ENCODE measurements around the gene ZBTB7B.
"Not testable (repeated sequence)": the region's sequence is repeated elsewhere in the genome, so short reads cannot be mapped to it uniquely, and the experiment has no call there.

The ZBTB7B gene

GRCh38 chr1:154988058-154988954 is 14.3 kb upstream of the ZBTB7B start:
- no peak for DNase-seq (ENCODE audit: low read depth)

GRCh38 chr1:154989195-154989860 is 13.3 kb upstream of the ZBTB7B start:
- no peak for DNase-seq (ENCODE audit: low read depth)

- no peak for DNase-seq (ENCODE audit: low read depth)
Observed at GRCh38 chr1:154990276-154990675, 12.3 kb upstream of the ZBTB7B start.

- no peak for DNase-seq (ENCODE audit: low read depth)
Observed at GRCh38 chr1:154992721-154993571, 9.7 kb upstream of the ZBTB7B start.

- no peak for DNase-seq (ENCODE audit: low read depth)
Observed at GRCh38 chr1:154993572-154994268, 8.9 kb upstream of the ZBTB7B start, which contains the start of gene LENEP. LENEP (plus strand) TSS chr1:154993586; CDS start chr1:154993608, 22 bp downstream.

- DNase-seq (ENCODE audit: low read depth): no peak
Observed at GRCh38 chr1:154994269-154994587, 8.4 kb upstream of the ZBTB7B start.

- no peak for DNase-seq (ENCODE audit: low read depth)
Observed at GRCh38 chr1:154994591-154994990, 8.0 kb upstream of the ZBTB7B start.

GRCh38 chr1:154995301-154995983 is 7.2 kb upstream of the ZBTB7B start:
- not testable (repeated sequence) for DNase-seq (ENCODE audit: low read depth)

- DNase-seq (ENCODE audit: low read depth): no peak
Observed at GRCh38 chr1:154996966-154997701, 5.5 kb upstream of the ZBTB7B start.

- no peak for DNase-seq (ENCODE audit: low read depth)
Observed at GRCh38 chr1:154998201-154998780, 4.3 kb upstream of the ZBTB7B start.

GRCh38 chr1:154998818-154999570 is 3.6 kb upstream of the ZBTB7B start:
- peak; percentile 90 for DNase-seq (ENCODE audit: low read depth)

- no peak for DNase-seq (ENCODE audit: low read depth)
Observed at GRCh38 chr1:154999571-155000410, 2.8 kb upstream of the ZBTB7B start.

GRCh38 chr1:155000411-155000725 is 2.2 kb upstream of the ZBTB7B start:
- no peak for DNase-seq (ENCODE audit: low read depth)

- peak; percentile 93 for DNase-seq (ENCODE audit: low read depth)
Observed at GRCh38 chr1:155000726-155001424, 1.7 kb upstream of the ZBTB7B start.

GRCh38 chr1:155001425-155001674 is 1.3 kb upstream of the ZBTB7B start:
- DNase-seq (ENCODE audit: low read depth): no peak

GRCh38 chr1:155001675-155002463 is 733 bp upstream of the ZBTB7B start:
- DNase-seq (ENCODE audit: low read depth): peak; percentile 99

- no peak for DNase-seq (ENCODE audit: low read depth)
Observed at GRCh38 chr1:155003227-155003765, 694 bp downstream of the ZBTB7B start.
